NK-92 (cell line): Measurements from ENCODE around the gene ITIH4.

Experiments used
- DNase-seq: peaks from one replicate; lab custom pipeline; 2025; ENCODE audit not compliant: unreplicated experiment; lab: John Stamatoyannopoulos, UW

ITIH4 gene

GRCh38 chr3:52830535-52831258 lies at the start of gene ITIH4:
Gene ITIH4, minus strand, starts transcription at chr3:52830672. Its CDS starts 30 bp downstream, at chr3:52830642.
- DNase-seq = no peak

GRCh38 chr3:52880047-52880446 lies 49.6 kb upstream of the ITIH4 start:
- no peak for DNase-seq

- no peak for DNase-seq
Observed at GRCh38 chr3:52879581-52879980, 49.1 kb upstream of the ITIH4 start.

- DNase-seq = no peak
Observed at GRCh38 chr3:52879090-52879489, 48.6 kb upstream of the ITIH4 start.

GRCh38 chr3:52877085-52877484 lies 46.6 kb upstream of the ITIH4 start:
- DNase-seq = no peak

- no peak for DNase-seq
Observed at GRCh38 chr3:52874864-52875587, 44.6 kb upstream of the ITIH4 start.

- DNase-seq = no peak
Observed at GRCh38 chr3:52874160-52874701, 43.8 kb upstream of the ITIH4 start.

- no peak for DNase-seq
Observed at GRCh38 chr3:52873433-52874159, 43.1 kb upstream of the ITIH4 start.

DNA sequence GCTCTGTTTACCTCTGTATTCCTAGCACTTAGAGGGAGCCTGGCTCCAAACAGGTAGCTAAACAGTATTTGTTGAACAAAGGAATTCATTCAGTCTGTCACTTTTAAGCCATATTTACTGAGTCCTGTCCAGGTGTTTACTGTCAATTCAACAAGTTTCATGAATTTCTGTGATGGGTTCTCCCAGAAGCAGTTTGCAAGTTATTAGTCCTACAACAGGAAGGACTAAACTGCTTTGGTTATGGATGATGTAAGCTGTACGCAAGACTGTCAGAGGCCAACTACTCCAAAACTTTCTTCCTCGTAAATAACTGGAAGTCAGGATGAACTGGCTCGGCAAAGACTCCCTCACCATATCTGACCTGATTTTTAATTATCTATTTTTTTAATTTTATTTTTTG lies 41.8 kb upstream of the ITIH4 start:
- no peak for DNase-seq

DNA sequence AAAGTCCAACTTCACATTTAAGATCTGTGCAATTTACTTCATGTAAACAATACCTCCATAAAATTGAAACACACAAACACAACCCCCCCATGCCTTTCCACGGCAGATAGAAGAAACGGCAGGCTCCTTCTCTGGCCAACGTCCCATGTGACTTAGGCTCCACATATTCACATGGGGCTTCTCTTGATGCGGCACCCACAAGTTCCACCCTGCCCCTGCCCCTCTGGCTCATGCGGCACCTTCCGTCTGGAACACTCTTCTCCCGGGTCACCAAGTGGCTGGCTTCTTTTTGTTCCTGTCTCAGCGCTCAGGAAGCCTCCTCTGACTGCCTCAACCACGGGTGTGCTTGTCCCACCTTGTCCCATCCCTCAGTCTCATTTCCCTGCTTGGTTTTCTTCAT lies 41.3 kb upstream of the ITIH4 start:
- no peak for DNase-seq

GRCh38 chr3:52870471-52870870 lies 40.0 kb upstream of the ITIH4 start:
- DNase-seq = no peak

GRCh38 chr3:52866427-52866826 lies 36.0 kb upstream of the ITIH4 start:
- no peak for DNase-seq

- DNase-seq = no peak
Observed at GRCh38 chr3:52865994-52866393, 35.5 kb upstream of the ITIH4 start.

GRCh38 chr3:52860424-52860768 lies 29.9 kb upstream of the ITIH4 start:
- no peak for DNase-seq

- DNase-seq = no peak
Observed at GRCh38 chr3:52859686-52860423, 29.4 kb upstream of the ITIH4 start.

DNA sequence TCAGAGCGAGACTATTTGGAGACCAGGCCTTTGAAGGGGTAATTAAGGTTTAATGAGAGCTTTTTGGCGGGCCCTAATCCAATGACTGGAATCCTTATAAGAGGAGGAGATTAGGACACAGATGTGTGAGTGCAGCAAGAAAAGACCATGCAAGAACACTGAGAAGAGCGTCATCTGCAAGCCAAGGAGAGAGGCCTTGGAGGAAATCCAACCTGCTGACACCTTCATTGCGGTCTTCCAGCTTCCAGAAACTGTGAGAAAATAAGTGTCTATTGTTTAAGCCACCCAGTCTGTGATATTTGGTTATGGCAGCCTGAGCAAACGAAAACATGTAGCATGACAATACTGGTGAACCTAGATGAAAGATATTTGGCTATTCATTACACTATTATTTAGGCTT lies 27.4 kb upstream of the ITIH4 start:
- no peak for DNase-seq

DNA sequence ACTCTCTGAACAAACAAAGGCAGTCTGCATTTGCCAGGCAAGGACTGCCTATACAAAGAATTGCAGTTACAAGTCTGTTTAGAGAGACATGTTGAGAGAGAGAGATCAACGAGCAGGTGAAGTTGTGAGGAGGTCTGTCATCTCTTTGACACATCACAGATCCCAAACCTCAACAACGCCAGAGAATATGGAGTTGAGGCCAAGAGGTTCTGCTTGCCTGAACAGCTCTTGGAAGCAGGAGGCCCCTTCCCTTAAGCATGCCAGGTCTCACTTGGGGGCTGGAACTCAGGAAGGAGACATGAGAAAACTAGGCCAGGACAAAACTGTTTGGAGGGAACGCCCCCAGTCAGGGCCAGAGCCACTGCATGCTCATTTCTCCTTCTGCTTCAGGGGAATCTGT lies 26.7 kb upstream of the ITIH4 start:
- no peak for DNase-seq

DNA sequence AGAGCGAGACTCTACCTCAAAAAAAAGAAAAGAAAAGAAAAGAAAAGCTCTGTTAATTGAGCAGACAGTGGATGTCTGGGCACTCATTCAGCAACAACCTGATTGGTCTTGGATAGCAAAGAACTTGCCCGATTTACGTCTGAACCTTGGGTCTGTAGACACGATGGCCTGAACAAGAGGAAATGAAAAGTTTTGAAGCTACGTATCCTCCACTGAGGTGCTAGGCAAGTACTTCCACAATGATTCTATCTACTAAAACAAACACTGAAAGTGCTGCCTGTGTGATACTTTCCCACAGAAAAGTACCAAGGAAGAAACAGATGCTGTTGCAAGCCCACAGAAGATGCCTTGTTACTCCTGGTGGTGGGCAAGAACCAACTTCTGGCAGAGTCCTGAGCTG lies 26.2 kb upstream of the ITIH4 start:
- DNase-seq = no peak

- DNase-seq = no peak
Observed at GRCh38 chr3:52854013-52854412, 23.5 kb upstream of the ITIH4 start.

DNA sequence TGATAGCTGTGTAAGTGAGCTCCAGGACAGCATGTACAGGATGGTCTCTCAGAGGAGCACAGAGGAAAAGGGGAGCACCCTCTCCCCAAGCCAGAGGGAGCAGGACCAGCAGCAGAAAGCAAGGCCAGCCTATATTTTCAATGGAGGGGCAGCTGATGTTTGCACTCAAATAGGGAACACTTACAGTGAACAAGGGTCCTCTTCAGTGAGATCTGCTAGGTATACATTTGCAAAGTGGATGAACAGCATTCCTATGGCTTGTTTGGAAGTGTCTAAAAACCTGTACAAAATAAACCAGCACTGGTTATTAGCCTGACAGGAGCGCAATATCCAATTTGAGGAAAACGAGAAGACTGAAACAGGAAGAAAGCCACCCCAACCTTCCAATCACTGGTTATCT lies 21.9 kb upstream of the ITIH4 start:
- DNase-seq = no peak

DNA sequence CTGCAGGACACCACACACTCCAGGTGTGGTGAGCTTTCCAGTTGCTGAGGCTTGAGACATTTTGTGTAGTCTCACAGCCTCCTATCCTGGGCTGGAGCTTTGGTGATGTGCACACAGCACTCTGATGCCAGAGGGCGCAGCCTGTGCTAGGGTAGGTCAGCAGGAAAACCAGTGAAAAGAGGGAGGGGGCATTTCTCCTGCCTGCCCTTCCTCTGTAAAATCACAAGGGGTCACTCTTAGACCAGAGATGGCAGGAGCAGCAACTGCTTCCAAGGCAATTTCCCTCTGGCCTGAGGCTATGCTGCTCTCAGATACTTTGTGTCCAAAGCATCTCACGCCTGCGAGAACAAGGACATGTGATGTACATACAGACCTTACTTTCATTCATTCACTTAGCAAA lies 20.9 kb upstream of the ITIH4 start:
- no peak for DNase-seq
